ENCODE results near the gene RDH8. TPM values are rescaled to one million over a fixed set of nuclear protein-coding genes. Genes with fewer than 3 reads are reported as not detected.

Gene RDH8
- total RNA-seq, 1 experiment from 2014 or later = not detected

DNA sequence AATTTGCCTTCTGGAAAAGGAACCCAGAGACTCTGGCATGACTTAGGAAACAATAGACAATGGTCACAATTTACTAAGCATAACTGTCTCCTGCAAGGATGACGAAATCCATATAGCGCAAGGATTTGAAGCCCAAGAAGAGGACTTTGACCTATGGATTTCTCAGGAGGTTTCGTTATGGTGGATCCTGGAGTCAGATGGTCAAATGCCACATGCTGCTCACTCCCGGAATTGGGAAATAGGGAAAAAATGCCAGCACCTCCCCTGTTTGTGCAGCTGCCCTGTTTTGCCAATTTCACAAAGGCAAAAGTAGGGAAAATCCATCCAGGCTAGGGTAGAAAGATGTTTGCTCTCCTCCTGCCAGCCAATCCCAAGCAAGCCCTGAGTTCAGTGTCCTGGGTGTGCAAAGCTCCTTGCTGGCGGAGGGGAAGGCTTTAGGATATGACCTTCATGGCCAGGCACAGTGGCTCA is 23.4 kb downstream of the RDH8 start:
- H3K23ac ChIP-seq (ENCODE audit: insufficient read length, low read depth, low read length) = no peak overlapping the region

More for the DNA sequence above, 23.4 kb downstream of the RDH8 start:
- Histone ChIP-seq H3K27ac (ENCODE audit: insufficient read length, low read depth, low read length) (no peak overlapping the region), H3K4me1 (ENCODE audit: insufficient read depth, low read length) (no peaks in the 10 kb centered on the region), H3K56ac (ENCODE audit: insufficient read length, low read depth, low read length) (no peak overlapping the region), H2AFZ (ENCODE audit: low read length) (no peak overlapping the region), H4K8ac (replicated peaks; ENCODE audit: insufficient read length, low read depth, low read length) (no peak overlapping the region), H3K79me1 (ENCODE audit: insufficient read depth, low read depth, low read length, poor library complexity, severe bottlenecking) (no peaks in the 10 kb centered on the region), H3K4me2 (ENCODE audit: insufficient read depth, insufficient read length, low read length) (no peak overlapping the region), H3K27me3 (ENCODE audit: insufficient read depth, low read length) (no peaks in the 10 kb centered on the region), H3K18ac (ENCODE audit: insufficient read length, low read depth, low read length) (no peak overlapping the region), H2BK12ac (ENCODE audit: insufficient read length, low read depth, low read length) (no peak overlapping the region), H2BK20ac (ENCODE audit: low read depth, low read length, poor library complexity, severe bottlenecking) (no peak overlapping the region), H3K9me3 (ENCODE audit: control insufficient read depth, low read depth, low read length) (no peaks in the 10 kb centered on the region), H3K14ac (ENCODE audit: insufficient read depth, low read length) (no peak overlapping the region), H3K4ac (ENCODE audit: low read depth, low read length) (no peak overlapping the region), H4K91ac (ENCODE audit: insufficient read length, low read depth, low read length) (no peak overlapping the region), H2BK15ac (ENCODE audit: low read depth, low read length) (no peak overlapping the region), H3T11ph (ENCODE audit: low read length) (no peak overlapping the region), H4K5ac (ENCODE audit: insufficient read length, low read depth, low read length) (no peak overlapping the region), H4K20me1 (ENCODE audit: control insufficient read depth, insufficient read depth, insufficient read length) (no peaks in the 10 kb centered on the region), H2AK5ac (ENCODE audit: insufficient read length, low read length) (no peak overlapping the region), H2BK120ac (ENCODE audit: low read depth, low read length, poor library complexity, severe bottlenecking) (no peak overlapping the region), H3K23me2 (ENCODE audit: insufficient read length, low read depth, low read length, poor library complexity, severe bottlenecking) (no peaks in the 10 kb centered on the region), H2BK5ac (ENCODE audit: insufficient read length, low read length) (no peak overlapping the region), H3K9ac (ENCODE audit: extremely low read depth, insufficient read length, low read length) (no peak overlapping the region), H3K79me2 (ENCODE audit: insufficient read depth, low read length) (no peaks in the 10 kb centered on the region)
- Mint-ChIP-seq H3K9me3 (no peaks in the 10 kb centered on the region), H3K36me3 (ENCODE audit: insufficient read depth in 1 of 3, low read depth in 3 of 3) (no peaks in the 10 kb centered on the region), H3K4me3 (no peak overlapping the region), H3K27me3 (ENCODE audit: low read depth) (peaks cover 84% of the 10 kb centered on the region), H3K4me1 (peaks cover 6 to 13% of the 10 kb centered on the region in 2 experiments; a peak in 3 of 4 replicates), H3K27ac (no peak overlapping the region)
- TF ChIP-seq, protein P1, sequence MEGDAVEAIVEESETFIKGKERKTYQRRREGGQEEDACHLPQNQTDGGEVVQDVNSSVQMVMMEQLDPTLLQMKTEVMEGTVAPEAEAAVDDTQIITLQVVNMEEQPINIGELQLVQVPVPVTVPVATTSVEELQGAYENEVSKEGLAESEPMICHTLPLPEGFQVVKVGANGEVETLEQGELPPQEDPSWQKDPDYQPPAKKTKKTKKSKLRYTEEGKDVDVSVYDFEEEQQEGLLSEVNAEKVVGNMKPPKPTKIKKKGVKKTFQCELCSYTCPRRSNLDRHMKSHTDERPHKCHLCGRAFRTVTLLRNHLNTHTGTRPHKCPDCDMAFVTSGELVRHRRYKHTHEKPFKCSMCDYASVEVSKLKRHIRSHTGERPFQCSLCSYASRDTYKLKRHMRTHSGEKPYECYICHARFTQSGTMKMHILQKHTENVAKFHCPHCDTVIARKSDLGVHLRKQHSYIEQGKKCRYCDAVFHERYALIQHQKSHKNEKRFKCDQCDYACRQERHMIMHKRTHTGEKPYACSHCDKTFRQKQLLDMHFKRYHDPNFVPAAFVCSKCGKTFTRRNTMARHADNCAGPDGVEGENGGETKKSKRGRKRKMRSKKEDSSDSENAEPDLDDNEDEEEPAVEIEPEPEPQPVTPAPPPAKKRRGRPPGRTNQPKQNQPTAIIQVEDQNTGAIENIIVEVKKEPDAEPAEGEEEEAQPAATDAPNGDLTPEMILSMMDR (conservative IDR thresholded peaks at IDR 0.05) = no peak
- no peak for DNase-seq
- no CpG with 5 or more reads among the region's 5 CpGs for WGBS (ENCODE audit: extremely low coverage, insufficient read length, low lambda C conversion rate)
